GM19468 (cell line): ENCODE data around the gene GPR55.

Experiments used
- ATAC-seq: cut with Tn5 transposase; IDR thresholded peaks from one replicate; pipeline ENCODE4 v1.9.1; 2021; ENCODE audit warnings: mild to moderate bottlenecking, moderate library complexity, moderate number of reproducible peaks; ENCODE audit not compliant: unreplicated experiment; ENCODE audit errors: extremely low read depth

The GPR55 gene

GRCh38 chr2:230921806-230922595 is 3.0 kb downstream of the GPR55 start:
- no peak for ATAC-seq

- no peak for ATAC-seq
Measured at GRCh38 chr2:230920167-230920566, 4.9 kb downstream of the GPR55 start.

- ATAC-seq, result no peak
Measured at GRCh38 chr2:230919681-230920080, 5.4 kb downstream of the GPR55 start.

GRCh38 chr2:230919240-230919639 is 5.8 kb downstream of the GPR55 start:
- ATAC-seq, result no peak

GRCh38 chr2:230916218-230916617 is 8.8 kb downstream of the GPR55 start:
- no peak for ATAC-seq

GRCh38 chr2:230915319-230915718 is 9.7 kb downstream of the GPR55 start:
- ATAC-seq, result no peak

GRCh38 chr2:230914886-230915285 is 10.2 kb downstream of the GPR55 start:
- ATAC-seq, result no peak

- no peak for ATAC-seq
Measured at GRCh38 chr2:230913406-230914143, 11.5 kb downstream of the GPR55 start.

GRCh38 chr2:230912724-230913123 is 12.3 kb downstream of the GPR55 start:
- ATAC-seq, result no peak

- no peak for ATAC-seq
Measured at GRCh38 chr2:230912046-230912445, 13.0 kb downstream of the GPR55 start.

- no peak for ATAC-seq
Measured at GRCh38 chr2:230910546-230911177, 14.4 kb downstream of the GPR55 start.

- no peak for ATAC-seq
Measured at GRCh38 chr2:230909841-230910545, 15.0 kb downstream of the GPR55 start.

- no peak for ATAC-seq
Measured at GRCh38 chr2:230908595-230909191, 16.3 kb downstream of the GPR55 start.

- ATAC-seq, result no peak
Measured at GRCh38 chr2:230908092-230908594, 16.9 kb downstream of the GPR55 start.

GRCh38 chr2:230907361-230908091 is 17.5 kb downstream of the GPR55 start:
- ATAC-seq, result no peak

GRCh38 chr2:230906471-230907230 is 18.4 kb downstream of the GPR55 start:
- no peak for ATAC-seq

GRCh38 chr2:230905448-230906421 is 19.3 kb downstream of the GPR55 start:
- no peak for ATAC-seq
